CD4-positive, alpha-beta T cell treated with Interleukin-4 for 4 hours (primary cell): ENCODE measurements around the gene NCKAP5.

Experiments used
- DNase-seq: peaks from one replicate; pipeline ENCODE4 v3.0.0-alpha.2; 2020

The NCKAP5 gene

DNA sequence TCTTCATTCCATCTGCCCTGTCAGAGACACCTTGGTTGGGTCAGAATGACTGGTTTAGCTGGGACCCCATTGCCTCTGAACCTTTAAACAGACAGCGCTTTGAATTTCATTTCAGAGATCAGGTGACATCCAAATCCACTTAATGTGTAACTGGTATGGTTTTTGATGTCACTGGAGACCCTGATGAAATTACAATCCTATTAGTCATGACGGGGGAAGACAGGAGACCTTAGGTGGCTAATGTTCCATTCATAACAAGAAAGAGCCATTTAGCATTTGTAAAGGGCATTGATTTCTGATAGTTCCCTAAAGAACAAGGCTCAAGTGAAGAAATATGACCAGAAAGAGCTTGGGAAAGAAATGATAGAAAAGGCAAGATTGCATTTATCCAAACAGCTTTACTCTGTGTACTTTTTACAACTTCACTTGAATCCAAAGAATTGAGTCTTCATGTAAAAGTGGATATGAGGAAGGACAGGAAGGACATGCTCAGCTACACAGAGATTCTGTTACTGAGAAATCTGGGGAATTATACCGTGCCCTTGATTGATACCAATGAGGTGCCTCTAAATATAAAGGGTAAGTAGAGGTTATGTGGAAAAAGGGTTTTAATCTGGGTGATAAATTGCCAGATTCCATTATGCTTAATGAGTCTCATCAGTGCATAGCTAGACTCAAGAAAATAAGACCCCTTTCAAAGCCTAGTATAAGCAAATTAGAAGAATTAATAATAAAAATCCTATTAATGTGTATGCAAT lies 198.2 kb downstream of the NCKAP5 start:
- no peak for DNase-seq

GRCh38 chr2:133365117-133365516 lies 203.1 kb downstream of the NCKAP5 start:
- no peak for DNase-seq

DNA sequence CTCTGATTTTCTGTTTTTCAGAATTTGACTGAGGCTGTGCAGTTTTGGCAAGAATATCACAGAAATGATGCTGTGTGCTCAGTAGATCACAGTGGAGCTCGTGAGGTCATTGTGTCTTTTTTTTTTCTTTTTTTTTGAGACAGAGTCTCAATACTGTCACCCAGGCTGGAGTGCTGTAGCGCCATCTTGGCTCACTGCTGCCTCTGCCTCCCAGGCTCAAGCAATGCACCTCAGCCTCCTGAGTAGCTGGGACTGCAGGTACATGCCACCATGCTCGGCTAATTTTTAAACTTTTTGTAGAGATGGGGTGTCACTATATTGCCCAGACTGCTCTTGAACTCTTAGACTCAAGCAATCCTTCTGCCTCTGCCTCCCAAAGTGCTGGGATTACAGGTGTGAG lies 203.6 kb downstream of the NCKAP5 start:
- no peak for DNase-seq

DNA sequence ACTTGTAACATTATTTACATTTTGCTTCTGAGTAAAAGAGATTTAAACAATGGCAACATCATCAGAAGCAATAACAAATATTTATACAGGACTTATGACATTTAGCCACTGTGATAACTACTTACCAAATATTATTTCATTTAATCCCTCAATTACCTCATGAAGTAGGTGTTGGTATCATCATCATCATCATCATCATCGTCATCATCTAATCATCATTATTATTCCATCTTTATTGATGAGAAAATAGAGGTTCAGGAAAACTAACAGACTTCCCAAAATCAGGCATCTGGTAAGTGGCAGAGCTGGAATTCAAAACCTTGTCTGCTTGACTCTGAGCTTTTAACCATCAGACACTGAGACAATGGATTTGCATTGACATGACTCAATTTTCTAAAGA lies 204.4 kb downstream of the NCKAP5 start:
- no peak for DNase-seq

GRCh38 chr2:133362061-133362476 lies 206.2 kb downstream of the NCKAP5 start:
- no peak for DNase-seq

DNA sequence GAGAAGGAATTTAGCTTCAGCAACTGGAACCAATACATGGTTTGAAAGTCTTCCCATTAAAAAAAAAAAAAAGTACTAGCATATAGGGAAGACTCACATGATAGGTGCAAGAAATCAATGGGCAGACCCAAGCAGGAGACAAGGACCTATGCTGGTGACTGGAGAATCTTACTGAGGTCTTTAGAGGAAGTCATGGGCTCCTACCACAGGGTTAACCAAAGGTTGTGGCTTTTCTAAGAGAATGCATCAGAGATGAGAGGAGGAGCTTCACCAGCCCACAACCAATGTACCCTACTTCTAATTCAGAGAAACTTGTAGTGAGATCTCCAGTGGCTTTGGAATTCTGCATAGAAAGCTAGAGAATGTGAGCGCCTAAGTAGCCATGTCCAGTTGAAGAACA lies 207.4 kb downstream of the NCKAP5 start:
- DNase-seq: no peak

DNA sequence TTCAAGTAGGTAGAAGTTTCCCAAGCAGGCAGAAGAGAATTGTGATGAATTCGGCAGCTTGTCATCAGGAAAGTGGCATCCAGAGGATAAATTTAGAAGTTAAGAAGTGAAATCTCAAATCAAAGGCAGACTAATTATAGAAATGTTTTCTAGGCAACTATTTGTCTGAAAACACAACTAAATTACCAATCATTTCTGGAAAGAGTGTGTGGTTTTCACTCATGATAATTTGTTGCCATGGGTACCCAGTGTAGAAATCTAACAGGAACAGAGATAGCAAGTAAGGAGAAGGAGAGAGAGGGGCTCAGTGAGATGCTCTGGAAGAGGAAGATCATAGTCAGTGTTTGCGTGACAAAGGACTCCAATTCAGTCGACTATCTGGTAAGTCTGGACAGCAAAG lies 208.1 kb downstream of the NCKAP5 start:
- DNase-seq: no peak

GRCh38 chr2:133352719-133353118 lies 215.5 kb downstream of the NCKAP5 start:
- DNase-seq: no peak

GRCh38 chr2:133346654-133347053 lies 221.6 kb downstream of the NCKAP5 start:
- no peak for DNase-seq

- DNase-seq: no peak
These were observed 222.6 kb downstream of the NCKAP5 start for GRCh38 chr2:133345638-133346037.

- no peak for DNase-seq
These were observed 223.4 kb downstream of the NCKAP5 start for GRCh38 chr2:133344849-133345248.

DNA sequence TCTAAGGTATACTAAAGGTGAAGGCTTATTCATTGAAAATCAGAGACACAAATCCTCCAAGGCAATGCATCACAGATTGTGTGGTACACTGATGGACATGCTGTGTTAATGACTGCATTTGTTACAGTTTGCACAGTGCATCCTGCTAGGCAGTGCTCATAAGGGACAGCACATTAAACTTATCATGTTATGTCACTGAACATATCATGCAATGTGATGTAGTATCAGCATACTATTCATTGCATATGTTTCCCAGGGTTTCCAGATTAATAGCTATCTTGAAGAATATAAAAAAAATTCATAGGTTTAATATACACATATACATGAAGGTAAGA lies 225.3 kb downstream of the NCKAP5 start:
- DNase-seq: no peak

DNA sequence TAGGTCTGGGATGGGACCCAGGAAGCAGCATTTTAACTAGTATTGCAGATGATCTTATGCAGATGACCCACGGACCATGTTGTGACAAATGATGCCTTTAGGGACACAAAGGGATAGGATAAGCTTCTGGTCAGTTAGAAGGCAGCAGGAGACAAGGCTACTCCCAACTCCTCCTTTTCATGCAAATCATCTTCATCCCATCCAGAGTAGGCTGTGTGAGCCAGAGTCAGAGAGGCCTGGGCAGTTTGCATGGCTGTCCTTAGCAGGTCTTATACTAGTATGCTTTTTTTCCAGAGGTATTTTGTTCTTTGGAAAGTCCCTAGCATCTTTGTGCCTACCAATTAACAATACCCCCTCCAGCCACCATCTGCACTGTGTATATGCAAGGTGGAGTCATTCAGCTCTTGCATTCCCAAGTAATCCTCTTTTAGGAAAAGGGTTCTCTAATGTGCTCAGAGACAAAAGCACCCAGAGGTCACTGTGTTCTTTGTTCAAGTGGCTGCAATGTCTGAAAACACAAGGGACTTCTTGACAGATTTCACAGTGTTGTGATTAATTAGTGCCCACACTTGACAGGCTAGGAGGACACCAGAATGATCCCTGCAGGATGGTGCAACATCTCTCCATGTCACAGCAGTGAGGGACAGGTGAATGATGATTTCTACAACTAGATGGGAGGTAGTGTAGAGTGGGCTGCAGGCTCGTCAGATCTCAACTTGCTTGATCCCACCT lies 225.8 kb downstream of the NCKAP5 start:
- no peak for DNase-seq

GRCh38 chr2:133341575-133341974 lies 226.7 kb downstream of the NCKAP5 start:
- DNase-seq: no peak

GRCh38 chr2:133338224-133338623 lies 230.0 kb downstream of the NCKAP5 start:
- no peak for DNase-seq

GRCh38 chr2:133334923-133335322 lies 233.3 kb downstream of the NCKAP5 start:
- no peak for DNase-seq

- DNase-seq: no peak
These were observed 235.1 kb downstream of the NCKAP5 start for GRCh38 chr2:133333181-133333580.

DNA sequence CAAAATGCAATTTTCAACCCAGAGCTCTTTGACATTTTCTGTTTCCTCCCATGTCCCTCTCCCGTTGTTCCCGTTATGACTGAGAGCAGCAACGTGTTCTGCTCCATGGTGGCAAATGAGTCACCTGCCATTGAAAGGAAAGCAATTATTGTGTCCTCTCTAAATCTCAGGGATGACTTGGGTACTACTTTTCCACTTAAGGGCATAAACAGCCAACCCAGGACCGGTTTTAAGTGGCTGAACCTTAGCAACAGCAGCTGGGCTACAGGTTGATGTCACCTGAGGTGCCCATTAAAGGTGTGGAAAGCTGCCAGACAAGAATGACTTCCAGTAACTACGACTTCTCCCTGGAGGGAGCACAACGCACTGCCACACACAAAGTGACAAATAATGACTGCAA lies 236.8 kb downstream of the NCKAP5 start:
- no peak for DNase-seq

GRCh38 chr2:133326652-133327397 lies 241.4 kb downstream of the NCKAP5 start:
- no peak for DNase-seq

DNA sequence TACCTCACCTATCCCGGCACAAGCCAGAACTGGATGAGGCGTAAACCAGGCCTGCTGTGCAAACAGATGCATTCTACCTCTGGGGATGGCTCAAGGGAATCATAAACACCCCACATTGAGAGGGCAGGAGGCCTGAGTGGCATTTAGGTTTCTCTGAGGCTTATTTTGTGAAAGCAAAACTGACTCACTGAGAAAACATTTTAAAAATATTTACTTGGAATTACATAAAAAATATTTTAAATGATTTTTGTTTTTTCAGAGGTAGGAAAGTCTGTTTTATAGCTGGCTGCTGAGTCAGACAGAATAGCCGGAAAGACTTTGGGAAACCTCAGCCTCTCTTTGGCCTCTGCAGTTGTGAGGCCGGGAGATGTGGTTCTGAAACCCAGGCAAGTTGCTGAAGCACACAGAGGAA lies 244.1 kb downstream of the NCKAP5 start:
- DNase-seq: no peak

- DNase-seq: no peak
These were observed 245.4 kb downstream of the NCKAP5 start for GRCh38 chr2:133322909-133323308.

- no peak for DNase-seq
These were observed 251.1 kb downstream of the NCKAP5 start for GRCh38 chr2:133317178-133317577.

- no peak for DNase-seq
These were observed 251.7 kb downstream of the NCKAP5 start for GRCh38 chr2:133316557-133316956.

DNA sequence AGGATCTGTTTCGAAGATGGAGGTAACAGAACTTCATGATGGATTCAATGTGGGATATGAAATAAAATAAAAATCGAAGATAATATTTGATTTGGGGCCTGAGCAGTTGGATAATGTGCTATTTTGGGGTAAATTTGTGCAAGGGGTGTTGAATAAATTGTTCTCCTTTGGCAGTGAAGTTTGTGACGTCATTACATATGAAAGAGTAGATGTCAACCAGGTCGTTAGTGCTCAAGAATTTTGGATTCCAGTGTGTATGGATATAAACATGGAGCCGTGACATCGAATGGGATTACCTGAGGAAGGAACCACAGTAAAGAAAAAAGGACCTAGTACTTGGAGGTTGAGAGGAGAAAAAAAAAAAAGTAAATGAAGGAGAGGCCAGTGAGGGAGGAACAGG lies 253.0 kb downstream of the NCKAP5 start:
- DNase-seq: no peak
